OCI-LY3 (cell line): ENCODE results near the gene LMAN1.

Experiments
- H2AFZ ChIP-seq: fragments of 200-600, 300-600 bp; shearing (Covaris generic); 2 replicates; pipeline ENCODE4 v1.6.0; 2014; ENCODE audit warnings: antibody characterized with exemption, low read depth, low read length
- H3K27ac ChIP-seq: fragments of 200-600, 300-600 bp; sonication (generic); 2 replicates; pipeline ENCODE4 v1.5.1; 2014; ENCODE audit warnings: mild to moderate bottlenecking, low read length, moderate library complexity, mixed read lengths
- H3K27me3 ChIP-seq: fragments of 200-600, 300-600 bp; sonication (generic); 2 replicates; pipeline ENCODE4 v1.6.1; 2014; ENCODE audit warnings: low read depth, low read length, mixed read lengths
- H3K36me3 ChIP-seq: fragments of 200-600, 300-600 bp; sonication (generic); replicated peaks from 2 replicates; pipeline ENCODE3; 2014; ENCODE audit warnings: low read depth, low read length, mixed read lengths
- H3K4me1 ChIP-seq: fragments of 300-600, 200-600 bp; sonication (generic); 2 replicates; pipeline ENCODE4 v1.6.1; 2014; ENCODE audit warnings: low read length, mixed read lengths
- H3K4me2 ChIP-seq: fragments of 200-600, 300-600 bp; sonication (generic); 2 replicates; pipeline ENCODE4 v1.6.1; 2014; ENCODE audit warnings: low read length, mixed read lengths
- H3K4me3 ChIP-seq: fragments of 300-600, 200-600 bp; sonication (generic); 2 replicates; pipeline ENCODE4 v1.5.1; 2014; ENCODE audit warnings: antibody characterized with exemption, mild to moderate bottlenecking, low read length, moderate library complexity
- H3K79me2 ChIP-seq: fragments of 300-600, 200-600 bp; shearing (Covaris generic); 2 replicates; pipeline ENCODE4 v1.6.1; 2014; ENCODE audit warnings: mild to moderate bottlenecking, low read length, mixed read lengths
- H3K9ac ChIP-seq: fragments of 300-600, 200-600 bp; shearing (Covaris generic); 2 replicates; pipeline ENCODE4 v1.6.0; 2014; ENCODE audit warnings: mild to moderate bottlenecking, low read length, moderate library complexity
- H3K9me3 ChIP-seq: fragments of 200-600, 300-600 bp; shearing (Covaris generic); 2 replicates; pipeline ENCODE4 v1.6.1; 2014; ENCODE audit warnings: low read length, mixed read lengths; ENCODE audit not compliant: insufficient read depth
- H4K20me1 ChIP-seq: fragments of 200-600, 300-600 bp; sonication (generic); 2 replicates; pipeline ENCODE4 v1.6.1; 2016; ENCODE audit warnings: low read length, mixed read lengths; ENCODE audit not compliant: insufficient read depth
- CTCF ChIP-seq: fragments of 200-600, 300-600 bp; sonication (generic); IDR thresholded peaks from 2 replicates; pipeline ENCODE4 v1.5.1; 2014; ENCODE audit warnings: antibody characterized with exemption, low read length, low read depth
- EZH2phosphoT487 ChIP-seq: fragments of 200-600 bp; shearing (Covaris generic); IDR thresholded peaks from 2 replicates; pipeline ENCODE4 v1.6.1; 2018; ENCODE audit warnings: antibody characterized with exemption, mixed run types, low read depth

Gene LMAN1

GRCh38 chr18:59286341-59286740 is 72.7 kb downstream of the LMAN1 start:
- peaks cover 67% of the 10 kb centered on the region for H3K27me3 ChIP-seq
- no peak for TF ChIP-seq EZH2phosphoT487
- no peak for TF ChIP-seq CTCF
- H4K20me1 ChIP-seq = no peaks in the 10 kb centered on the region
- H3K4me2 ChIP-seq = no peak overlapping the region
- H2AFZ ChIP-seq = no peak overlapping the region
- no peak overlapping the region for H3K4me3 ChIP-seq
- no peaks in the 10 kb centered on the region for H3K9me3 ChIP-seq
- H3K27ac ChIP-seq = no peak overlapping the region
- H3K36me3 ChIP-seq = no peaks in the 10 kb centered on the region
- H3K9ac ChIP-seq = no peak overlapping the region
- H3K4me1 ChIP-seq = peaks cover 12% of the 10 kb centered on the region
- no peaks in the 10 kb centered on the region for H3K79me2 ChIP-seq

GRCh38 chr18:59282341-59282740 is 76.7 kb downstream of the LMAN1 start:
- Histone ChIP-seq H3K9me3 (no peaks in the 10 kb centered on the region), H3K4me2 (peak overlapping the region; percentile 48), H3K4me1 (peaks cover 29% of the 10 kb centered on the region), H4K20me1 (no peaks in the 10 kb centered on the region), H3K79me2 (no peaks in the 10 kb centered on the region), H2AFZ (no peak overlapping the region), H3K27me3 (peaks cover 79% of the 10 kb centered on the region), H3K4me3 (peak overlapping the region; percentile 48), H3K9ac (no peak overlapping the region), H3K36me3 (no peaks in the 10 kb centered on the region), H3K27ac (no peak overlapping the region)
- no peak for TF ChIP-seq EZH2phosphoT487
- TF ChIP-seq CTCF = no peak

- Histone ChIP-seq H3K36me3 (no peaks in the 10 kb centered on the region), H3K9me3 (no peaks in the 10 kb centered on the region), H3K27me3 (peaks cover 53% of the 10 kb centered on the region)
Observed at GRCh38 chr18:59279722-59280121, 79.3 kb downstream of the LMAN1 start.

GRCh38 chr18:59279193-59279592 is 79.9 kb downstream of the LMAN1 start:
- Histone ChIP-seq H3K36me3 (no peaks in the 10 kb centered on the region), H2AFZ (no peak overlapping the region), H3K79me2 (no peaks in the 10 kb centered on the region), H3K4me3 (no peak overlapping the region), H3K4me1 (peaks cover 29% of the 10 kb centered on the region), H3K9me3 (no peaks in the 10 kb centered on the region), H3K27ac (no peak overlapping the region), H3K27me3 (peaks cover 50% of the 10 kb centered on the region), H3K9ac (no peak overlapping the region), H3K4me2 (no peak overlapping the region; the same call in 1 of the 2 replicates), H4K20me1 (no peaks in the 10 kb centered on the region)
- TF ChIP-seq EZH2phosphoT487 (no peak), CTCF (no peak)

More at GRCh38 chr18:59279722-59280121, 79.3 kb downstream of the LMAN1 start:
- TF ChIP-seq EZH2phosphoT487 (no peak), CTCF (no peak)
- H3K27ac ChIP-seq = no peak overlapping the region
- H2AFZ ChIP-seq = no peak overlapping the region
- no peak overlapping the region for H3K9ac ChIP-seq
- H3K4me3 ChIP-seq = no peak overlapping the region
- H3K79me2 ChIP-seq = no peaks in the 10 kb centered on the region
- H3K4me2 ChIP-seq = peak overlapping the region; percentile 27
- no peaks in the 10 kb centered on the region for H4K20me1 ChIP-seq
- peaks cover 29% of the 10 kb centered on the region for H3K4me1 ChIP-seq
